ENCODE data around the gene EMX2.
"Not testable (repeated sequence)": the region's sequence is repeated elsewhere in the genome, so short reads cannot be mapped to it uniquely, and the experiment has no call there.

EMX2 gene

GRCh38 chr10:117500456-117500855, 42.1 kb upstream of the EMX2 start:
- DNase-seq, result no peak
- Histone ChIP-seq H3K36me3 (no peaks in the 10 kb centered on the region), H3K27ac (no peak overlapping the region), H3K27me3 (ENCODE audit: insufficient read depth, low read depth, severe bottlenecking) (peaks cover 76% of the 10 kb centered on the region), H3K4me3 (ENCODE audit: low read depth, low read length) (no peak overlapping the region), H3K9me3 (ENCODE audit: severe bottlenecking) (no peaks in the 10 kb centered on the region)
- TF ChIP-seq, protein P1, sequence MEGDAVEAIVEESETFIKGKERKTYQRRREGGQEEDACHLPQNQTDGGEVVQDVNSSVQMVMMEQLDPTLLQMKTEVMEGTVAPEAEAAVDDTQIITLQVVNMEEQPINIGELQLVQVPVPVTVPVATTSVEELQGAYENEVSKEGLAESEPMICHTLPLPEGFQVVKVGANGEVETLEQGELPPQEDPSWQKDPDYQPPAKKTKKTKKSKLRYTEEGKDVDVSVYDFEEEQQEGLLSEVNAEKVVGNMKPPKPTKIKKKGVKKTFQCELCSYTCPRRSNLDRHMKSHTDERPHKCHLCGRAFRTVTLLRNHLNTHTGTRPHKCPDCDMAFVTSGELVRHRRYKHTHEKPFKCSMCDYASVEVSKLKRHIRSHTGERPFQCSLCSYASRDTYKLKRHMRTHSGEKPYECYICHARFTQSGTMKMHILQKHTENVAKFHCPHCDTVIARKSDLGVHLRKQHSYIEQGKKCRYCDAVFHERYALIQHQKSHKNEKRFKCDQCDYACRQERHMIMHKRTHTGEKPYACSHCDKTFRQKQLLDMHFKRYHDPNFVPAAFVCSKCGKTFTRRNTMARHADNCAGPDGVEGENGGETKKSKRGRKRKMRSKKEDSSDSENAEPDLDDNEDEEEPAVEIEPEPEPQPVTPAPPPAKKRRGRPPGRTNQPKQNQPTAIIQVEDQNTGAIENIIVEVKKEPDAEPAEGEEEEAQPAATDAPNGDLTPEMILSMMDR (IDR thresholded peaks at IDR 0.05; ENCODE audit: low read depth, low read length), result no peak

DNA sequence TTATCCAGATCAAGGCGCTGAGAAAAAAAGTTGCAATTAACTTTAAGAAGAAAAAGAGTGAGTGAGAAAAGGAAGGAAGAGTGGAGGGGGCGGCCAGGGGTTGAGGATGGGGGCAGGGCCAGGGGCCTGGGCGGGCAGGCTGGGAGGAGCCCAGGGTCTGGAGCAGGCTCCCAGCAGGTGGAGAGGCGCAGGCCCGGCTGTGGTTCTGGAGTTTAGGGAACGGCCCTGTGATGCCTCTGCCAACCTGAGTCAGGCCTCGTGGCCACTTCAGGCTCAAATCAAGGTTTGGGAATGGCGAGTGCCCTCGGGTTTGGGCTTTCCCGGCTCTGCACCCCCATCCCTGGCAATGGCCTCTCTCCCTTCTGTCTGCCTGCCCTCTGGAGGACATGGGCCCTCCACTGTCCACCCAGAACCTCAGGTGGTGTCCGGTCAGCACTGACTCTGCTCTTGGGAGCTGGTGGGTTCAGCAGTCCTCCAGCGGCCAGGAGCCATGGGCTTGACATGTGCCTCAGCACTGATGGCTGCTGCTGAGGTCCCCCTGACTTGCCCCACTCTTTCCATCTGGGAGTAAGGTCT, 41.0 kb upstream of the EMX2 start:
- H3K27ac ChIP-seq, result no peak overlapping the region
- no peak overlapping the region for H3K4me3 ChIP-seq (ENCODE audit: low read depth, low read length)
- TF ChIP-seq, protein P1 (IDR thresholded peaks at IDR 0.05; ENCODE audit: low read depth, low read length), result no peak
- peaks cover 83% of the 10 kb centered on the region for H3K27me3 ChIP-seq (ENCODE audit: insufficient read depth, low read depth, severe bottlenecking)
- no peaks in the 10 kb centered on the region for H3K9me3 ChIP-seq (ENCODE audit: severe bottlenecking)
- no peak for DNase-seq
- H3K36me3 ChIP-seq, result no peaks in the 10 kb centered on the region

GRCh38 chr10:117502421-117503243, 39.9 kb upstream of the EMX2 start:
- Histone ChIP-seq H3K9me3 (ENCODE audit: severe bottlenecking) (no peaks in the 10 kb centered on the region), H3K36me3 (no peaks in the 10 kb centered on the region), H3K4me3 (ENCODE audit: low read depth, low read length) (no peak overlapping the region), H3K27ac (no peak overlapping the region), H3K27me3 (ENCODE audit: insufficient read depth, low read depth, severe bottlenecking) (peaks cover 88% of the 10 kb centered on the region)
- DNase-seq, result no peak
- TF ChIP-seq, protein P1 (IDR thresholded peaks at IDR 0.05; ENCODE audit: low read depth, low read length), result no peak

DNA sequence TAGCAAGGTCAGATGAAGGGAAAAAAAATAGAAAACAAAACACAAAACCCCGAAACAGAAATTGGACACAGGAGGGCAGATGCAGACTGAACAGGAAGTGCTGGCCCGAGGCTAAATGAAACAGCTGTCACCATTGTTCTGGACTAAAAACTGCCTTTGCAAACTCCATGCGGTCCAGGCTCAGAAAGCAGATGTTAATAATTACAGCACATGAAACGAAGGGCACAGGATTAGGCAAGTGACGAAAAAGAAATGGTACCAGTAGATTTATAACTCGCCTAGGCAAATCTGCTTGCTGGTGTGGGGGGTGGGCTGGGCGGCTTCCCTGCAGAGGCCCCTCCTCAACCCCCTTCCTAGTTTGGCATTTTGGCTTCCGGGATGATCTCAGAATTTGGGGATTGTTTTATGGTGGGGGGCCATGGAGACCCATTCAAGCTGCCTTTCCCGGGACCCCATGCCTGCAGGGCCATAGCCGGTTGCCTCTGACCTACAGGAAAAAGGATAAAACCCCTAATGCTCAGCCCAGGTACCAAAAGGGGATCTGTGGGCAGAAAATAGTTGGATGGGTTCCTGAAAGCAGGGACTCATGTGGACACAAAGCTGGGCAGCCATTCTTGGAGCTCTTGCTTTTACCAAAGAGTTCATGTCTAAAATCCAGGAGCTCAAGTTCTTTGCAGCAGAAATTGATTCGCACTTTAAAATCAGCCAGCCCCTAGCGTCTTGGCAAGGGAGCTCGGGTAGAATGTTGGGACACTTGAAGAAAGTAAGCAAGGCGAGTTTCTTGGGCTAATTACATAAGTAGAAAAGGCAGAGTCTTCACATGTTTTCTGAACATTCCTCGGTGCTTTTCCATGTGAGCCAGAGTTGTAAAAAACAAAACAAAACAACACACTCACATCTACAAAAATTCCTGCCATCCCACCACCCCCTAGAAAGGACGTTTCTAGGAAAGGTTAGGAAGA, 39.0 kb upstream of the EMX2 start:
- peaks cover 87% of the 10 kb centered on the region for H3K27me3 ChIP-seq (ENCODE audit: insufficient read depth, low read depth, severe bottlenecking)
- no peaks in the 10 kb centered on the region for H3K36me3 ChIP-seq
- TF ChIP-seq, protein P1 (IDR thresholded peaks at IDR 0.05; ENCODE audit: low read depth, low read length), result no peak
- no peak for DNase-seq
- H3K27ac ChIP-seq, result no peak overlapping the region
- no peaks in the 10 kb centered on the region for H3K9me3 ChIP-seq (ENCODE audit: severe bottlenecking)
- no peak overlapping the region for H3K4me3 ChIP-seq (ENCODE audit: low read depth, low read length)

- Histone ChIP-seq H3K36me3 (no peaks in the 10 kb centered on the region), H3K27me3 (ENCODE audit: insufficient read depth, low read depth, severe bottlenecking) (peaks cover 90% of the 10 kb centered on the region), H3K4me3 (ENCODE audit: low read depth, low read length) (no peak overlapping the region), H3K9me3 (ENCODE audit: severe bottlenecking) (no peaks in the 10 kb centered on the region), H3K27ac (no peak overlapping the region)
- DNase-seq, result no peak
- TF ChIP-seq, protein P1 (IDR thresholded peaks at IDR 0.05; ENCODE audit: low read depth, low read length), result no peak
Measured at GRCh38 chr10:117504562-117504961, 38.0 kb upstream of the EMX2 start.

- H3K36me3 ChIP-seq; DNase-seq; H3K27ac ChIP-seq; H3K4me3 ChIP-seq (ENCODE audit: low read depth, low read length); H3K9me3 ChIP-seq (ENCODE audit: severe bottlenecking): not testable (repeated sequence)
- H3K27me3 ChIP-seq (ENCODE audit: insufficient read depth, low read depth, severe bottlenecking), result peaks cover 92% of the 10 kb centered on the region
Measured at GRCh38 chr10:117507081-117507480, 35.5 kb upstream of the EMX2 start.

Measured in WERI-Rb-1 (cell line).